Cerebellar cortex (tissue), 1 donor: Measurements from ENCODE around the gene RIC1.
"Not testable (repeated sequence)": the region's sequence is repeated elsewhere in the genome, so short reads cannot be mapped to it uniquely, and the experiment has no call there.

Source experiments
- DNase-seq: peaks from one replicate; pipeline ENCODE4 v3.0.0-alpha.2; 2015; ENCODE audit warnings: low spot score

The RIC1 gene

DNA sequence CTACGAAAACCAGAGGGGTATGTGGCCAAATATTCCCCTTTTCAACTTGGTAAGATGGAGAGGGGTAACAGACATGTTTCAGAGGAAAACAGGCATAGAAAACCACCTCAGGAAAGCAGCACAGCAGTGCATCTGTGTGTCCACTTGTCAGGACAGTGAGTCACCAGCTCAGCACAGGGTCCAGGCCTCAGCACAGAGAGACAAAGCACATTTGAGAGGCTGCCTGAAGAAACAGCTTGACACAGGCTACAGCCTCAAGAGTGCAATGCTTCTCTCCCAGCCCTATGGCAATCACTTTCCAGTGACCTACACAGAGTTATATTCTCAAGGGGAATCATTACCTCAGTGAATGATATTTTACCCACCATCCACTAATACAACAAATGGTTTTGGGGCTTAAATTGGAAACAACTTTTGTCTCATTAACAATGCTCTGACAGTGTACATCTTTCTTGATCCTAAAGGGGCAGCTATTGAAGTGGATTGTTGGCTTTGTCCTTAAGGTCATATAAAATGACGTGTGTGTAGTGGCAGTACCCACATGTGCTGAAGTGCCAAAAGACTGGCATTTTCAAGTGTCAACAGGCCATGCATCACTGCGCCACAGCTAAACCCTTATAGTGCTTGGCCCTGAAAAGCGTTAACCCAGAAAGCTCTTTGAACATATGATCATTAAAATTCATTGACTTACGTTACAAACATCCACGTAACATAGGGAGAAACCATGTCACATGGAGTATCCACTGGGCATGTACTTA, 157.6 kb downstream of the RIC1 start:
- no peak for DNase-seq

DNA sequence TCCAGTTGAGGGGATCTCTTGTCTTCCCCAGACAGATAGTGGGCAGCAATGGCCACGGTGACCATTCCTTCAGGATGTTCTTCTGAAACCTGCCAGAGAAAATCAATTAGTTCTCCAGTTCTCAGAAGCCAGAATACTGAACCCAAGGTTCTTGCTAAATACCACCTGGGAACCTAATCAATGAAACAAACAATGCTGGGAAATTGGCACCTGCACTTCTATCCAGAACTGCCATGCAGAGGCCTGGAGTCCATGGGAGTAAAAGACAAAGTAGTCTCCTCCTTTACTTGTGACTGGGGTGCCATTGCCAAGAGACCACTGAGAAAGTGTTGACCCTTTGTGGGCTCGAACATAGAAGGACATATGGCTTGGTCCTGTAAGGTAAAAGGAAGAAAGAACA, 158.3 kb downstream of the RIC1 start:
- no peak for DNase-seq

DNA sequence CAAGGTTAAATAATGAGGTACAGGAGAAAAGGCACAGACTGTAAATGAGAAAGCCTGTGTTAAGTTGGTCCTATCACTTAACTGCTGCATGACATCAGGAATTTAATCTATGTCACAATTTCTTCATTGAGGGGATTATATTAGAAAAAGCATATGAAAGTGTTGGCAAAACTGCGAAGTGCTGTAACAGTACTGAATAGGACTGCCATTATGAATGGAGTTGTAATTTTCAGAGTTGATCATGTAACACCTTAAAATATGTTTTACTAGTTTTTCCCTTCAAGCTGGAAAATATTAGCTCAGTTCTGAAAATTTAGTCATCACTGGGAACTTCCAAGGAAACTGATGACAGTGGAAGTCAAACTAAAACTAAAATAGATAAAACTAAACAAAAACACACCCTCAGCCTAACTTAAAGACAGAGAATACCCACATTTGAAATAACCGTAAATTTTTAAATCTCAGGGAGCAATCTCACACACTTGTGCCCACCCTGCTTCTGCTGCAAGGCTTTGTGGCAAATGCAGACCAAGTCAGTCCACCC, 158.9 kb downstream of the RIC1 start:
- no peak for DNase-seq

DNA sequence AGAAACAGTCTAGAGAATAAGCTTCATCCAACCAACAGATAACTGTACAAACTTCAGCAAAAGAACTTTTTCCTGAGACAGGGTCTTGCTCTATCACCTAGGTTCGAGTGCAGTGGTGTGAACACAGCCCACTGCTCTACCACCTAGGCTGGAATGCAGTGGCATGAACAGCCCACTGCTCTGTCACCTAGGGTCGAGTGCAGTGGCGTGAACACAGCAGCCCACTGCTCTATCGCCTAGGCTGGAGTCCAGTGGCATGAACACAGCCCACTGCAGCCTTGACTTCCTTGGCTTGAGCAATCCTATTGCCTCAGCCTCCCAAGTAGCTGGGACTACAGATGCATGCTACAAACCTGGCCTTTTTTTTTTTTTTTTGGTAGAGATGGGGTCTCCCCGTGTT, 160.6 kb downstream of the RIC1 start:
- no peak for DNase-seq

DNA sequence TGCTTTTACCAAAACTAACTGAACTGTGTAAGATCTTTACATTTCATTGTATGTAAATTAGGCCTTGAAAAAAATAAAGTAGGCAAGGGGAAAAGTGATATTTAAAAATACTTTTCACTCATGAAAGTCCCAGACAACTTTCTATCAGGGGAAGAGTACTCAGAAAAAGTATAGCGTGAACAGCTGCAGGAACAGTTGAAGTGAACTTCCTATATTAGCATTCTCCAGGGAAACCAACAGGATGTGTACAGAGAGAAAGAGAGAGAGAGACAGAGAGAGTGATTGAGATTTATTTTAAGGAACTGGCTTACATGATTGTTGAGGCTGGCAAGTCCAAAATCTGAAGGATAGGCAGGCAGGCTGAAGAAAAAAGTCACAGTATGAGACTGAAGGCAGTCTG, 162.0 kb downstream of the RIC1 start:
- DNase-seq = no peak

DNA sequence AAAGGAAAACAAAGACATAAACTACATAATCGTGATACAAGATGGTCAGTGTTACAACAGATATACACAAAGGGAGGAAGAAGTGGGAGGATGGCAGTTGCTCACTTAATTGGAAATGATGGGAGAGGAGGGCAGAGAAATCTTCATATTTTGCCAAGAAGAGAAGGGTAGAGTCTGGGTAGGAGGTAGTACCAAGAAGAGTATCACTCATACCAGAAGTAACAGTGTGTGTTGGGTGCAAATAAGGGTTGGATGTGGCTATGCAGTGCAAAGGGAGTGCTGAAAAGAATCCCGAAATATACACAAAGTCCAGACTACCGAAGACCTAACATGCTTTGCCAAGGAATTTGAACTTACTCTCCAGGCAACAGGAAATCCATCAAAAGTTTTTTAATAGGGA, 163.0 kb downstream of the RIC1 start:
- no peak for DNase-seq

DNA sequence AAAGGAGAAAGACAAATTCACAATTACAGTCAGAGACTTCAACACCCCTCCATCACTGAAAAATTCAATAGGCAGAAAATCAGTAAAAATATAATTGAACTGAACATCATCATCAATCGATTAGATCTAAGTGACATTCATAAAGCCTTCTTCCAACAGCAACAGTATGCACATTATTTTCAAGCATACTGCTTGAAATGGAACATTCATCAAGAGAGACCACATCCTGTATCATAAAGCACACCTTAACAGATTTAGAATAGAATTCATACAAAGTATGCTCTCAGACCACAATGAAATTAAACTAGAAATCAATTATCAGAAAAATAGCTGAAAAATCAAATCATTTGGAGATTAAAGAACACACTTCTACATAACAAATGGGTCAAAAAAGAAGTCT, 164.9 kb downstream of the RIC1 start:
- DNase-seq = no peak

DNA sequence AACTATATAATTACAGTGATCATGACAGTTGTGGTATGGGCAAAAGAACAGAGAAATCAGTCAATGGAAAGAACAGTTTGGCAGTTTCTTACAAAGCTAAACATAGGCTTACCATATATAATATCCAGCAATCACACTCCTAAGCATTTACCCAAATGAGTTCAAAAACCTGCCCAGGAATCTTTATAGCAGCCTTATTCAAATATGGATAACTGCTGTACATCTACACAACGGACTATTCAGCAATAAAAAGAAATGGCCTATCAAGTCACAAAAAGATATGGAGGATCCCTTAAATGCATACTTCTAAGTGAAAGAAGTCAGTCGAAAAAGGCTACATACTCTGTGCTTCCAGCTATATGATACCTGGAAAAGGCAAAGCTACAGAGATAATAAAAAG, 167.4 kb downstream of the RIC1 start:
- no peak for DNase-seq

DNA sequence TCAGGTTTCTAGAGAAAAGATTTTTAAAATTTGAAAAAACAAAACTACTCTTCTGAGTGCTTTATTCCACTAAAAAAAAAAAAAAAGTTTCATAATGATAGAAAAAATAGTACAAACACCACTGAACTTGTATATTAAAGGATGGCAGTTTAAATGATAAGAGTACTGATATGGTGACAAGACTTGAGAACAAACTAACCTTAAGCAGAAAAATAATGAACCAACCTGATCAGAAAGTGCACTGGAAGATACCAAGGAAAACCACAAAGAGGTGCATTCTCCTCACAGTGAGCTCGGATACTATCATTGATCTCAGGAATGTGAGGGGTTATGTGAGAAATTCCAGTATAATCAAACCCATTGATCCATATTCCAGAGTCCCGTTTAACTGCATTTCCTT, 169.7 kb downstream of the RIC1 start:
- no peak for DNase-seq

DNA sequence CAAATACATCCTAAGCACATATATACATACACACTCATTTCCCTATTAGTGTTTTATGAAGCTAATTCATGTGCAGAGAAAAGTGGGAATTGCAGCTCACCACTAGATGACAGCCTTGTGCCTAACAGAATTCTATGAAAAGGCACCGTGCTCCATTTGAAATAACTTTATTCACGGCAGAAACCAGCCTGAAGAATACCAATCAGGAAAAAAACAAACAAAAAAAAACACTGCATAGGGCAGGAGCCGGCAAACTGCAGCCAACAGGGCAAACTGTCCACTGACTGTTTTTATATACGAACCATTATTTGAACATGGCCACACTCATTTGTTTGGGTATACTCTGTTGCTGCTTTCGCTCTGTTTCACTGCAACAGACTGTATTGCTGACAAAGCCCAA, 170.4 kb downstream of the RIC1 start:
- DNase-seq = peak; percentile 61

DNA sequence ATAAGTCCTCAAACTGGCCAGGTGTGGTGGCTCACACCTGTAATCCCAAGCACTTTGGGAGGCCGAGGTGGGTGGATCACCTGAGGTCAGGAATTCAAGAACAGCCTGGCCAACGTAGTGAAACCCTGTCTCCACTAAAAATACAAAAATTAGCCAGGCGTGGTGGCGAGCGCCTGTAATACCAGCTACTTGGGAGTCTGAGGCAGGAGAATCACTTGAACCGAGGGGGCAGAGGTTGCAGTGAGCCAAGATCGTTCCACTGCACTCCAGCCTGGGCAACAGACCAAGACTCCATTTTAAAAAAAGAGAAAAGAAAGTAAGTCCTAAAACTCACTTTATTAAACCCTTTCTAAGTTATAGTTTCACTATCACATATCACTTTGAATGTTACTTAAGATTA, 171.5 kb downstream of the RIC1 start:
- DNase-seq = not testable (repeated sequence)

DNA sequence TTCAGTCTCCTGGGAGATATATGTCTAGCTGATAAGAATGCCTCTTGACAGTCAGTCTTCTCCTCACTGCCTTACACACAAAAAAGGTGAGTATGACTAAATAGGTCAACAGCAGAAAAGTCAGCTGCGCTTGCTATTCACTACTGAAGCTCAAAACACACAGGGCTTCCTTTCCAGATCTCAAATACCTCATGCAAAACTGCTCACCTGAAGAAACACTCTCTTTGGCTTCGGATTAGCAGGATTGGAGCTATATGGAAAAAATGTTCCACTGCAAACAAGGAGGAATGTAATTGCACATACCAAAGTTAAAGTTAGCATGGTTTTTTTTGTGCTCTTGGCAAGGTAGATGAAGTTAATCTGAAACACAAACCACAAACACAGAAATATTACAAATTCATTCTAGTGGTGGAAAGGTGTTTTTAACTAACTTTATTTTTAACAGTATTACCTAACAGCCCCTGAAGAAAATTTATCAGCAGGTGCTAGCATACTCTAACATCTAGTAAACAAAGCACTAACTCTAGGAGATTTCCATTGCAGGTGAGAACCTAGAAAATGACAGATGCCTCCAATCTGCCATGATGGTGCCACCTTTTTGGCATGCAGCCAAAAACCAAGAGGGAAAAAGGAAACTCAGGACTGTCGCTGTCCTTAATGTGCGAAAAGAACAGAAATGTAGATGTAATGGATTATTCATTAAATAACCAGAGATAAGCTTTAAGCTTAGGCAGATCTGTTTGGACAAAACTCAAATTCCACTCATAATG, 172.2 kb downstream of the RIC1 start:
- DNase-seq = peak; percentile 62

DNA sequence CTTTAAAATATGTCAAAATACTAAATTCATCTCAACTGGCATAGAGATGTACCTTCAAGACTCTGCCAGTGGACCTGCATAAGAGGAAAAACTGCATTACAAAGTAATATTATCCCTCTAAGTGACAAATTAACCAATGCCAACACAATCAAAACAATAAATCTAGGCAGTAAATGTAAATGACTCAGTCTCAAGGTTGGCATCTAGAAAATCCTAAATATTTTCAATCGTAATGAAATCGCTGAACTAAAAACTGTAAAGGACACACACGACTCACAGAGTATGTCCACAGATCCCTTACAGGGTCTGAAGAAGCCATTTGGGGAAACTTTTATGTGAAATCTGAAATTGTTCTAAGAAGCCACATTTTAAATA, 172.8 kb downstream of the RIC1 start:
- no peak for DNase-seq

DNA sequence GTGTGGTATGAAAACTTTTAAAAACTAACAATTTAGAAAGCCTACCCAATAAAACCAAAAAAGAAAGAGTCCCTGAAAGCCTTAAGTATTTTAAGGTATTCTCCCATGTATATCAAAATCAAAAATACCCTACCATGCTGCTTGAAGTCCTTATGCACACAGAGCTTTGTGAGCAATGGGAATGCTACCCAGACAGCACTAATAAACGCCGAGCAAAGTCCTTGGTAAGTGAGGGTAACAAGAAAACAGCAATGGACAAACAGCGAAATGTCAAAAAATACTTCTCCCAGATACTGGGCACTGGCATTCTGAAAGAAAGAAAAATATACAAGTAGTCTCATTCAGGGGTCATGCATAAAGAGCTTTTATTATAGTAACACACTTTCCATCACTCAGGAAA, 176.6 kb downstream of the RIC1 start:
- no peak for DNase-seq

DNA sequence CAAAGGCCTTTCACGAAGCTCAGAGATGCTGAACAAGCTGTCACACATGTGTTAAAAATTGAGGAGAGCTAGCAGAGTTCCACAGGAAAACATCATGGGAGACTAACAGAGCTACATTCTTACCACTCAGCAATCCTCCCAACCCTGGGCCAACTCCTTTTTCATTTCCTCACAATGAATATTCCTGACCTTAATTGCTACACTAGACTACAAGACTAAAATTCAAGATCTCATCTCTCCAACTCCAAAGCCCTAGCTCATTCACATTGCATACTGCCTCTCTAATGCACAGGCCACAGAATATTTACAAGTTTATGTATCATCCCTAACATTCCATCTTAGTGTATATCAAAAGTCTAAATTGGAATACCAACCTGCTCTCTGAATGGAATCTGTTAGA, 182.8 kb downstream of the RIC1 start:
- DNase-seq = no peak

DNA sequence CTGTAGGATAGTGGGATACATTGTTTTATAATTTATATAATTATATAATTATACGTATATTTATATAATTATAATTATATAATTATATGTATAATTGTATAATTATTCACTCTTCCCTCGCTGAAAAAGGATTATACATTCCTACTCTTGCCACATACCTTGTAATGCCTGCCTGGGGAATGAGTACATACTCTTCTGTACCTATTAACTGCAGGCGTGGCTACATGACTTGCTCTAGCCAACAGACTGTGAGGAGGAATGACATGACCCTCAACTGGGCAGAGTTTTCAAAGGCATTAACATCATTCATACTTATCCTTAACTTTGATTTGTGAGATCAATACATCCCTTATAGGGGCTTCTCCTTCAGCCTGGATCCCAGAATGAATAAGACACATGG, 184.9 kb downstream of the RIC1 start:
- DNase-seq = no peak

DNA sequence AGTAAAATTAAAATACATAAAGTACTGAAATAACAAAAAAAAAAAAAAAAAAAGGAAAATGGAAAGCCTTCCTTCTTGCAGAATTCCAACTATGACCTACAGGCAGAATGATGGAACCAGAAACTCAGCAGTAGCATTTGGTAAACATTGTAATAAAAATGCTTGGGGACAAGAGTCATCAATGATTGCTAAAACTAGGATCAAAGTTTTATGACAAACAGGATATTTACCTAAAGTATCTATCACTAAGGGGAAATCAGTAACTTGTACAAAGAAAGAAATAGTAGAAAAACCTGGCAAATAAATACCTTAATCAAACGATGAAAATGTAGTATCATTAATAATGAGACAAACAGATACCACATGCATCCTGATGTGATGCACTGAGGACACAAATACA, 186.6 kb downstream of the RIC1 start:
- no peak for DNase-seq

DNA sequence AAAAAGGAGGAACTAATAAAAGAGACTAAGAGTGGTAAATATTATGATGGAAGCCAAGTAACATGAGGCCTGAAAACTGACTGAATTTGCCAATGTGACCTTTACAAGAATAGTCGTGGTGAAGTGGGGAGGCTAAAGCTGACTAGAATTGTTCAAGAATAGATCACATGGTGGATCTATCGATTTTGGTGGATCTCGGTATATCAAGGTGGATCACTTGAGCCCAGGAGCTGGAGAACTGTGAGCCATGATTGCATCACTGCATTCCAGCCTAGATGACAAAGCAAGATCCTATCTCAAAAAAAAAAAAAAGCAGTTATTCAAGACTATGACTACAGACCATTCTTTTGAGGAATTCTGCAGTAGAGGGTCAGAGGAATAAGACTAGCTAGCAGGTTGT, 189.0 kb downstream of the RIC1 start:
- no peak for DNase-seq

DNA sequence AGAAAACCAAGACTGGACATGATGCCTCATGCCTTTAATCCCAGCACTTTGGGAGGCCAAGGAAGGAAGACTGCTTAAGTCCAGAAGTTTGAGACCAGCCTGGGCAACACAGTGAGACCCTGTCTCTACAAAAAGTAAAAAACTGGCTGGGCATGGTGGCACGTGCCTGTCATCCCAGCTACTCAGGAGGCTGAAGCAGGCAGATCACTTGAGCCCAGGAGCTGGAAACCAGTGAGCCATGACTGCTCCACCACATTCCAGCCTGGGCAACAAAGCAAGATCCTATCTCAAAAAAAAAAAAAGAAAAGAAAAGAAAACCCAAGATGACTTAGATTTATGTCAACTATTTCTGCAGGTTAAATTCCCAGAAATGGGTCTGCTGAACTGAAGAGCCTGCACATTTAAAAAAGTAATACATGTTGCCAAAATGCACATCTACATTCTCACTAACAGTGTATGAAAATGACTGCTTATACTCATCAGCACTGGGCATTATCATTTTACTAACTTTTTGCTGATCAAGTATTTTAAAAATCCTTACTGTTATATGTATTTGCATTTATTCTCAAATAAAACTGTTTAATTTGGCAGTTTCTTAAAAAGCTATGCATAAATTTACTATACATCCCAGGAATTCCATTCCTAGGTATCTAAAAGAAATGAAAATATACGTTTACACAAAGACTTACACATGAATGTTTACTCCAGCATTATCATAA, 189.7 kb downstream of the RIC1 start:
- no peak for DNase-seq

DNA sequence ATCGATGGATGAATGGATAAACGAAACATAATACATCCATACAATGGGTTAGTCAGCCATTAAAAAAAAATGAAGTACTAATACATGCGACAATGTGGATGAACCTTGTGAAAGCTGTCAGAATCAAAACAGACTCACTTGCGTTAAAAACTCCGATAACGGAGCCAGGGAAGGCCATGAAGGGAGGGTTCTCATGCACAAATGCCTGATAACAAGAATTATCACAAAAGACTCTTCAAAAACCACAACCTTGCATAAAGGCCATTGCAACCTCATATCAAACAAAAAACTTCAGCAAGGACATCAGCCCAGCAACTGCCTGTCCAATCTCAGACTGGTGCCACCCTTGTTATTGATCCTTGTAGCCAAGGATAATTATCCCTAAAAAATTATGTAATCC, 190.3 kb downstream of the RIC1 start:
- DNase-seq = no peak

DNA sequence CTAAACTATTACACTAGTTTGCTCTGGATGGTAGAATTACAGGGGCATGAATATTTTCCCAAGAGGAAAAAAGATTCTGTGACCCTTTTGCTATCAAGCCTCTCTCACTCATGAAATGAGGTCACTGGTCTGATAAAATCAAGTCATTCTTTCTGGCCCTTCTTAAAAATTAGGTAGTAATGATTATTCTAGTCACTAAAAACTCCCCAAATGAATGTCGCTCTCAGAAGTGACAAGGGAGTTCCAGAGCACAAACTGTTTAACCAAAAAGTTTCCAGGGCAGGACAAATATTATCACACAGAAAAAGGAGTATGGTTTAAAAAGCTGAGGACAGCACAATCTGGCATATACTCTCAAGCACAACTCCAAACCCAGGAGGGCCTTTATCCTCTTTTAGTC, 191.5 kb downstream of the RIC1 start:
- DNase-seq = no peak

DNA sequence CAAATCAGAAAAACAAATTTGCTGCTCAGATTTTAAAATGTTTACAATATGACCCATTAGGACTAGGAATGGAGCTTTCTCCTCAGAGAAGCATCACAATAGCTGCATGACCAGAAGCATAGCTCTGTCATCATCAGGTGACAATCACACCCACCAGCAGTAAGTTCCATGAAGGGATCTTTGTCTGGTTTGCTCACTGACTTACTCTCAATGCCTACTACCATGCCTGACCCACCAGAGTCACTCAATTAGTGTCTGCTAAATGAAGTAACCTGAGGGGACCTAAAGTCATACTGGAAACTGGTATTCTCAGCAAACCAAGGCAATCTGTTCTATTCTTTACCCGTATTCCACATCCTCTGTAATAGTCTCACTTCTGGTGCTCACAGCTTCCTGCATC, 196.3 kb downstream of the RIC1 start:
- no peak for DNase-seq
